CD4-positive, alpha-beta T cell (primary cell): ENCODE measurements around the gene COX4I1. TPM values are rescaled to one million over a fixed set of nuclear protein-coding genes. Genes with fewer than 3 reads are reported as not detected.

Experiments
- ATAC-seq: fragments of 200-7000 bp; cut with Tn5 transposase; one replicate; pipeline ENCODE4 v1.10.0; 2022; ENCODE audit warnings: mild to moderate bottlenecking; ENCODE audit not compliant: poor library complexity
- CTCF ChIA-PET: fragments of 350-600 bp; sonication (Branson Sonifier 250); formaldehyde crosslinking; loops from one replicate; lab custom pipeline; 2021; ENCODE audit warnings: antibody characterized with exemption, inconsistent platforms; lab: Charles Lee
- POLR2A ChIA-PET: fragments of 350-600 bp; sonication (Branson Sonifier 250); formaldehyde crosslinking; loops from one replicate; lab custom pipeline; 2021; ENCODE audit warnings: antibody characterized with exemption, inconsistent platforms; lab: Charles Lee
- DNase-seq, 14 experiments: peaks; one replicate each; pipeline ENCODE4 v3.0.0-alpha.2; 2013 to 2020; ENCODE audit warnings: mixed read lengths in 2 of 14
- H3K27ac ChIP-seq, 2 donors: one replicate each; pipeline versions ENCODE4 v1.5.1 to v1.7.0; 2013; ENCODE audit warnings: low read length in 2 of 2, low read depth in 1 of 2, mild to moderate bottlenecking in 1 of 2
- H3K27me3 ChIP-seq, 2 experiments: 1 replicate in 1 of 2; 2 replicates in 1 of 2; pipeline versions ENCODE4 v1.6.1 to v1.7.0; 2013; ENCODE audit warnings: low read length in 2 of 2, control low read depth in 1 of 2, mild to moderate bottlenecking in 1 of 2, moderate library complexity in 1 of 2; ENCODE audit not compliant: insufficient read depth in 2 of 2, control insufficient read depth in 1 of 2
- H3K36me3 ChIP-seq: one replicate; pipeline ENCODE4 v1.6.1; 2013; ENCODE audit warnings: low read length, control low read depth; ENCODE audit not compliant: insufficient read depth
- H3K4me1 ChIP-seq: one replicate; pipeline ENCODE4 v1.6.1; 2013; ENCODE audit warnings: low read length, control low read depth; ENCODE audit not compliant: insufficient read depth
- H3K4me3 ChIP-seq: one replicate; pipeline ENCODE4 v1.5.1; 2013; ENCODE audit warnings: mild to moderate bottlenecking, low read length, moderate library complexity
- H3K9me3 ChIP-seq, 2 experiments: 1 replicate in 1 of 2; 2 replicates in 1 of 2; pipeline versions ENCODE4 v1.6.1 to v1.7.0; 2013; ENCODE audit warnings: low read length in 2 of 2, mild to moderate bottlenecking in 2 of 2, control low read depth in 1 of 2, moderate library complexity in 1 of 2; ENCODE audit not compliant: control insufficient read depth in 1 of 2, insufficient read depth in 1 of 2
- H3K27ac Mint-ChIP-seq: one replicate; pipeline ENCODE4 v1.8.0; 2020; ENCODE audit warnings: mixed read lengths
- H3K27me3 Mint-ChIP-seq: one replicate; pipeline ENCODE4 v1.8.0; 2021; ENCODE audit warnings: mixed read lengths
- H3K36me3 Mint-ChIP-seq: one replicate; pipeline ENCODE4 v1.8.0; 2021; ENCODE audit warnings: low read depth, mixed read lengths
- H3K4me1 Mint-ChIP-seq: one replicate; pipeline ENCODE4 v1.8.0; 2021; ENCODE audit warnings: low read depth, mixed read lengths
- H3K4me3 Mint-ChIP-seq: one replicate; pipeline ENCODE4 v1.8.0; 2020; ENCODE audit warnings: mild to moderate bottlenecking, mixed read lengths
- H3K9me3 Mint-ChIP-seq: one replicate; pipeline ENCODE4 v1.8.0; 2020; ENCODE audit warnings: mixed read lengths
- CTCF ChIP-seq: fragments of 200-600 bp; IDR thresholded peaks from one replicate; pipeline ENCODE4 v1.8.0; 2022; ENCODE audit warnings: antibody characterized with exemption, mild to moderate bottlenecking
- intact Hi-C, 2 experiments: fragments of 100-400 bp; cut with DNase I in 1 of 2; cut with micrococcal nuclease in 1 of 2; formaldehyde crosslinking; loops; one replicate each; pipeline versions ENCODE4 v1.15.1 to v1.9.0; 2023 to 2025; cut with DNase I, micrococcal nuclease
- total RNA-seq, 174 experiments: library from RNA in 2 of 174; stranded (reverse) in 2 of 174; gene quantifications; one replicate each; pipeline ENCODE4 v1.2.3 and lab custom pipeline; 2021 to 2026

COX4I1 gene
- total RNA-seq, 2 experiments from 2014 or later, result 749 to 750 TPM

GRCh38 chr16:85759136-85759535 lies 40.4 kb upstream of the COX4I1 start:
- ATAC-seq (no peak), DNase-seq (peak in 2 of 14 experiments; percentile 21 to 24)
- intact Hi-C loops, result loop anchor here in 1 of 2 experiments (2.0 to 5.0 kb wide), 2 partner anchors 82 to 100 kb away; no protein-coding TSS in a partner anchor
- no peak for TF ChIP-seq CTCF
- Histone ChIP-seq H3K4me3 (no peak overlapping the region), H3K36me3 (no peaks in the 10 kb centered on the region), H3K9me3 (no peaks in the 10 kb centered on the region), H3K27me3 (peaks cover 0 to 13% of the 10 kb centered on the region in 2 experiments), H3K27ac (no peak overlapping the region), H3K4me1 (peaks cover 11% of the 10 kb centered on the region)
- H3K36me3 Mint-ChIP-seq, result no peaks in the 10 kb centered on the region
- H3K4me3 Mint-ChIP-seq, result no peak overlapping the region
- ChIA-PET CTCF (no interaction called here), POLR2A (no interaction called here)
- H3K4me1 Mint-ChIP-seq, result peaks cover 8% of the 10 kb centered on the region
- peaks cover 32% of the 10 kb centered on the region for H3K27me3 Mint-ChIP-seq
- no peak overlapping the region for H3K27ac Mint-ChIP-seq
- H3K9me3 Mint-ChIP-seq, result no peaks in the 10 kb centered on the region

- ATAC-seq (no peak), DNase-seq (peak in 9 of 14 experiments; percentile 6 to 51 (median 17))
- Histone ChIP-seq H3K9me3 (no peaks in the 10 kb centered on the region), H3K27ac (no peak overlapping the region), H3K27me3 (peaks cover 0 to 10% of the 10 kb centered on the region in 2 experiments), H3K36me3 (no peaks in the 10 kb centered on the region), H3K4me1 (peaks cover 11% of the 10 kb centered on the region), H3K4me3 (no peak overlapping the region)
- TF ChIP-seq CTCF, result peak; percentile 39
- H3K4me1 Mint-ChIP-seq, result peaks cover 8% of the 10 kb centered on the region
- ChIA-PET CTCF (no interaction called here), POLR2A (no interaction called here)
- H3K36me3 Mint-ChIP-seq, result no peaks in the 10 kb centered on the region
- H3K27me3 Mint-ChIP-seq, result peaks cover 27% of the 10 kb centered on the region
- H3K9me3 Mint-ChIP-seq, result no peaks in the 10 kb centered on the region
- intact Hi-C loops, result loop anchor here in 1 of 2 experiments (2.0 to 5.0 kb wide), 2 partner anchors 83 to 101 kb away; no protein-coding TSS in a partner anchor
- H3K4me3 Mint-ChIP-seq, result no peak overlapping the region
- H3K27ac Mint-ChIP-seq, result no peak overlapping the region
These were observed 39.7 kb upstream of the COX4I1 start for GRCh38 chr16:85759631-85760419.

- no peak for TF ChIP-seq CTCF
- no peaks in the 10 kb centered on the region for H3K9me3 ChIP-seq
- peaks cover 0 to 10% of the 10 kb centered on the region in 2 experiments for H3K27me3 ChIP-seq
- Mint-ChIP-seq H3K9me3 (no peaks in the 10 kb centered on the region), H3K27me3 (peaks cover 27% of the 10 kb centered on the region), H3K36me3 (no peaks in the 10 kb centered on the region), H3K4me3 (no peak overlapping the region), H3K4me1 (peaks cover 8% of the 10 kb centered on the region), H3K27ac (no peak overlapping the region)
- intact Hi-C loops, result no loop called here
- H3K36me3 ChIP-seq, result no peaks in the 10 kb centered on the region
- ChIA-PET POLR2A (no interaction called here), CTCF (no interaction called here)
- ATAC-seq, result no peak
- DNase-seq, result peak in 1 of 14 experiments; percentile 13
- H3K27ac ChIP-seq, result no peak overlapping the region
- H3K4me3 ChIP-seq, result no peak overlapping the region
- peaks cover 11% of the 10 kb centered on the region for H3K4me1 ChIP-seq
These were observed 37.6 kb upstream of the COX4I1 start for GRCh38 chr16:85761861-85762260.
